Stimulated activated naive B cell treated with anti-CD40 and anti-IgM and Interleukin-4, amounts not matched to agents 10 μg/mL and 1 μg/mL and 100 μg/mL, for 72 hours (primary cell): ENCODE measurements around the gene RTCB.
"Not testable (repeated sequence)": the region's sequence is repeated elsewhere in the genome, so short reads cannot be mapped to it uniquely, and the experiment has no call there.

Source experiments
- ATAC-seq, 2 donors: fragments of 150-1000 bp; cut with Tn5 transposase; replicated peaks; 2 replicates each; pipeline ENCODE4 v1.10.0; 2021; ENCODE audit warnings: moderate library complexity in 1 of 2
- DNase-seq: peaks from one replicate; pipeline ENCODE4 v3.0.0; 2021
- H3K27ac Mint-ChIP-seq: one replicate; pipeline ENCODE4 v1.8.0; 2022; ENCODE audit warnings: mild to moderate bottlenecking, mixed read lengths
- H3K27me3 Mint-ChIP-seq, 2 donors: one replicate each; pipeline ENCODE4 v1.8.0; 2022; ENCODE audit warnings: mixed read lengths in 2 of 2
- H3K36me3 Mint-ChIP-seq, 2 donors: one replicate each; pipeline ENCODE4 v1.8.0; 2022; ENCODE audit warnings: mixed read lengths in 2 of 2, mild to moderate bottlenecking in 1 of 2
- H3K4me1 Mint-ChIP-seq, 2 donors: one replicate each; pipeline ENCODE4 v1.8.0; 2022; ENCODE audit warnings: mixed read lengths in 2 of 2, mild to moderate bottlenecking in 1 of 2
- H3K4me3 Mint-ChIP-seq, 2 donors: one replicate each; pipeline ENCODE4 v1.8.0; 2022; ENCODE audit warnings: mild to moderate bottlenecking in 2 of 2, mixed read lengths in 2 of 2, moderate library complexity in 1 of 2
- H3K9me3 Mint-ChIP-seq, 2 donors: one replicate each; pipeline ENCODE4 v1.8.0; 2022; ENCODE audit warnings: mixed read lengths in 2 of 2, mild to moderate bottlenecking in 1 of 2

RTCB gene

DNA sequence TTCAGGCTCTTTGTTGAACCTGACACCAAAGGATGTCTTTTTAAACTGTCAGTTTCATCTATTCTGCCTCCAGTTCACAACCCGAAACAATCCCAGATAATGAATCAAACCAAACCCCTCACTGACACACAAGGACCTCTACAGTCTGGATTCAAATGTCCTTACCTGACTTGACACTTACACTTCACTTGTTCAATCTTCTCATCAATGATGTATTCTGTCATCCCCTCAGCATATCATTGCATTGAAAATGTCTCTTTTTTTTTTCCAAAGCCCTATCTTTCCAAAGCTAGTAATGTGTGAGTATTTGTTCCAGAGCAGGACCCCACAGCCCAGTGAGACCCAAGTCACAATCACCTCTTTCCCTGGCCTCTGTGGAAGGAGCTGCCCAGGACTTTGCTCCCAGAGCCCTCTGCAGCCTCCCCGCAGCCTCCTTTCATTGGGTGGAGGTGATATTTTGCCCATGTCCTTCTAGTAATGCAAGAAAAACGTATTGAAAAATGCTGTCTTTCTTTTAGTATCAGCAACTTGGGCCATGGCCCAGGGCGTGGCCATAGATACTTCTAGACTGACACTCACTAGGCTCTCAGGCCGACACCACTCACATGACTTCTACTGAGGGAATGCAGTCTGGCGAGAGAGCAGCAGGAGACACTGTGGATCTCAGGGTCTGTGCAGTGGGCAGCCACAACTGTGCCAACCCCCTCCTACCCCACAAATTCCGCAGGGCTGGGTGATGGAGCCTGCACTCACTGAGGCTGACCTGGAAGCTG is 36.2 kb downstream of the RTCB start:
- Mint-ChIP-seq H3K36me3 (peaks cover 9 to 36% of the 10 kb centered on the region in 2 donors), H3K4me3 (no peak overlapping the region), H3K27me3 (no peaks in the 10 kb centered on the region), H3K9me3 (no peaks in the 10 kb centered on the region), H3K4me1 (no peaks in the 10 kb centered on the region), H3K27ac (no peak overlapping the region)
- no peak for ATAC-seq
- DNase-seq: no peak

- no peaks in the 10 kb centered on the region for H3K4me1 Mint-ChIP-seq
- no peak overlapping the region for H3K4me3 Mint-ChIP-seq
- ATAC-seq: no peak
- H3K36me3 Mint-ChIP-seq: peaks cover 0 to 23% of the 10 kb centered on the region in 2 donors
- no peak for DNase-seq
- peaks cover 8 to 13% of the 10 kb centered on the region in 2 donors for H3K27me3 Mint-ChIP-seq
- peak overlapping the region; percentile 28 for H3K27ac Mint-ChIP-seq
- H3K9me3 Mint-ChIP-seq: no peaks in the 10 kb centered on the region
Measured at GRCh38 chr22:32364210-32364609, 47.8 kb downstream of the RTCB start.

DNA sequence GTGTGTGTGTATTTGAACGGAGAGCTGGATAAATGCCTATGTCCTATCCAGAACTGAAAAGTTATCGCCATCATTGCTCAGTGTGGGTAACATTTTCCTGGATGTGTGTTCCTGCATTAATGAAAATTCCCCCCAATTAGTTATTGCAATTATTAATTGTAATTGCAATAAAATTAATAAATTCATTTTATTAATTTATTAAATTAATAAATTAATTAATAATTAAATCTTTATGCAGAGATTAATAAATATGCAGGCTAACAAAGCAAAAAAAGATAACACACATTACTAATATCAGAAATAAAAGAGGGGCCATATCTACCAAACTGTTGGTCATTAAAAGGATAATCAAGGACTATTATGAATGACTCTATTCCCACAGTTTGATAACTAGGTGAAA is 50.8 kb downstream of the RTCB start:
- no peaks in the 10 kb centered on the region for H3K4me1 Mint-ChIP-seq
- no peak overlapping the region for H3K27ac Mint-ChIP-seq
- peaks cover 4 to 22% of the 10 kb centered on the region in 2 donors for H3K27me3 Mint-ChIP-seq
- no peak for ATAC-seq
- no peaks in the 10 kb centered on the region for H3K9me3 Mint-ChIP-seq
- H3K36me3 Mint-ChIP-seq: peaks cover 0 to 14% of the 10 kb centered on the region in 2 donors
- DNase-seq: no peak
- no peak overlapping the region for H3K4me3 Mint-ChIP-seq

DNA sequence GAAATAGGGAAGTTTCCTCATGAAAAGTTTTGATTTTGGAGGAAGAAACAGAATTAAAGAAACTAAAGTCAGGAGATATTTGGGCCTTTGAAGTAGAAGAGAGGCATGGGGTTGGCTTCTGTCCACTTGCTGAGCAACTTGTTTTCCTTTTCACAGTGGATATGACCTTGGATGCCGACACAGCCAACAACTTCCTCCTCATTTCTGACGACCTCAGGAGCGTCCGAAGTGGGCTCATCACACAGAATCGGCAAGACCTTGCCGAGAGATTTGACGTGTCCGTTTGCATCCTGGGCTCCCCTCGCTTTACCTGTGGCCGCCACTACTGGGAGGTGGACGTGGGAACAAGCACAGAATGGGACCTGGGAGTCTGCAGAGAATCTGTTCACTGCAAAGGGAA is 52.0 kb downstream of the RTCB start:
- not testable (repeated sequence) for H3K27ac Mint-ChIP-seq, H3K9me3 Mint-ChIP-seq, H3K4me1 Mint-ChIP-seq, DNase-seq, H3K4me3 Mint-ChIP-seq, ATAC-seq
- peaks cover 4 to 21% of the 10 kb centered on the region in 2 donors for H3K27me3 Mint-ChIP-seq
- peaks cover 0 to 14% of the 10 kb centered on the region in 2 donors for H3K36me3 Mint-ChIP-seq

DNA sequence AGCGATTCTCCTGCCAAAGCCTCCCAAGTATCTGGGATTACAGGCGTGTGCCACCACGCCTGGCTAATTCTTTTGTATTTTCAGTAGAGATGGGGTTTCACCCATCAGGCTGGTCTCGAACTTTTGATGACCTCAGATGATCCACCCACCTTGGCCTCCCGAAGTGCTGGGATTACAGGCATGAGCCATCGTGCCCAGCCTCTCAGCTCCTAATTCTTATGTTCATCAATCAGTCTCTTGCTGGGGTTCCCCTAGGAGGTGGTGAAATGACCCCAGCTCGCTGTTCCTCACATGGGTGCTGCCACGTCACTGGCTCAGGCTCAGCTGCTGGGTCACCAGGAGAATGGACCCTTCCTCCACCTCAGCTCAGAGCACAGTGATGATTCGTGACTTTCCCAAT is 54.5 kb downstream of the RTCB start, which contains the start of gene RFPL3:
TSS of gene RFPL3 (plus strand) at position 301 of the 400 bp plus-strand sequence. CDS start 205 bp downstream, outside the sequence.
- H3K4me3 Mint-ChIP-seq, H3K9me3 Mint-ChIP-seq, DNase-seq, H3K4me1 Mint-ChIP-seq, ATAC-seq, H3K27ac Mint-ChIP-seq: not testable (repeated sequence)
- H3K36me3 Mint-ChIP-seq: peaks cover 0 to 10% of the 10 kb centered on the region in 2 donors
- H3K27me3 Mint-ChIP-seq: peaks cover 4 to 15% of the 10 kb centered on the region in 2 donors

GRCh38 chr22:32355760-32356159 is 56.3 kb downstream of the RTCB start:
- DNase-seq: no peak
- no peak for ATAC-seq
- H3K4me3 Mint-ChIP-seq: no peak overlapping the region

DNA sequence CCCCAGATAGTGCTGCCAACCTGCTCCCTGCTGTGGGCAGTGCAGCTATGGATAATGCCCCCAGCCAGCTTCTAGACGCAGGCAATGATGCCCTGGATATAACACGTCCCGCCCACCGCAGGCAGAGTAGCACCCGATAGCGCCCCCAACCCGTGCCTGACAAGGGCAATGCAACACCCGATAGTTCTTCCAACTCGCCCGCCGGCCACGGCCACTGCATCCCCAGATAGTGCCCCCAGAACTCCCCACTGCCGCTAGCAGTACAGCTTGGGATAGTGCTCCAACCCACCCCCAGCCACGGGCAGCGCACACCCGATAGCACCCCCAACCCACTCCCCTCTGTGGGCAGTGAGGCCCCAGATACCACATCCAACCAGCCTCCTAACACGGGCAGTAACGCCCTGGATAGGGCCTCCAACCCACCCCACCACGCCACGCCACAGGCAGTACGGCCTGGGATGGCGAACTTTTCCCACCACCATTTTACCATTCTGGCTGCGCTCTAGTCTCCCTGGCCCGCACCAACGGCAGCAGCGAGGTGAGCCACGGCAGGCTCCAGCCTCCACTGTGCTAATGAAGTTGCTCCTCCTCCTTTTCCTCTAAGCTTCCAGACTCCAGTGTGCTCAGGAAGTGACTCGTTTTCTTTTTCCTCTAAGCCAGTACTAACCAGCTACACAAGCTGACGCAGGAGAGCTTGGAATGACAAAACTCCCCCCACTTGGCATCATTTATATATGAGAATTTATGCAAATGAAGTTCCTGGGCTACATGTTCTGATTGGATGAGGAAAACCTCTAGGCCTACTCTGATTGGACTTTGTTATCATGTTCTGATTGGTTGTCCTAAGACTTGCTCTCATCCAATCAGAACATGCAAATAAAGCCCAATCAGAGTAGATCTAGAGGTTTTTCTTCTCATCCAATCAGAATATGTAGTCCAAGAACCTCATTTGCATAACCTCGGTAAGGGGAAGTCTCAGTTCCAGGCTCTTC is 57.4 kb downstream of the RTCB start:
- ATAC-seq: peak in 1 of 2 donors; percentile 31
- Mint-ChIP-seq H3K36me3 (peaks cover 0 to 3% of the 10 kb centered on the region in 2 donors), H3K9me3 (peaks cover 8 to 10% of the 10 kb centered on the region in 2 donors), H3K27ac (no peak overlapping the region), H3K4me3 (no peak overlapping the region), H3K27me3 (peaks cover 4 to 15% of the 10 kb centered on the region in 2 donors), H3K4me1 (no peaks in the 10 kb centered on the region)
- no peak for DNase-seq

More at GRCh38 chr22:32355760-32356159, 56.3 kb downstream of the RTCB start:
- Mint-ChIP-seq H3K4me1 (no peaks in the 10 kb centered on the region), H3K27me3 (peaks cover 4 to 15% of the 10 kb centered on the region in 2 donors), H3K9me3 (peaks cover 8 to 10% of the 10 kb centered on the region in 2 donors), H3K36me3 (peaks cover 0 to 10% of the 10 kb centered on the region in 2 donors), H3K27ac (no peak overlapping the region)

- Mint-ChIP-seq H3K4me3 (no peak overlapping the region), H3K27ac (no peak overlapping the region), H3K9me3 (peaks cover 8 to 10% of the 10 kb centered on the region in 2 donors), H3K4me1 (no peaks in the 10 kb centered on the region), H3K27me3 (peaks cover 4 to 15% of the 10 kb centered on the region in 2 donors), H3K36me3 (no peaks in the 10 kb centered on the region)
- no peak for DNase-seq
- no peak for ATAC-seq
Measured at GRCh38 chr22:32353840-32354239, 58.2 kb downstream of the RTCB start.

DNA sequence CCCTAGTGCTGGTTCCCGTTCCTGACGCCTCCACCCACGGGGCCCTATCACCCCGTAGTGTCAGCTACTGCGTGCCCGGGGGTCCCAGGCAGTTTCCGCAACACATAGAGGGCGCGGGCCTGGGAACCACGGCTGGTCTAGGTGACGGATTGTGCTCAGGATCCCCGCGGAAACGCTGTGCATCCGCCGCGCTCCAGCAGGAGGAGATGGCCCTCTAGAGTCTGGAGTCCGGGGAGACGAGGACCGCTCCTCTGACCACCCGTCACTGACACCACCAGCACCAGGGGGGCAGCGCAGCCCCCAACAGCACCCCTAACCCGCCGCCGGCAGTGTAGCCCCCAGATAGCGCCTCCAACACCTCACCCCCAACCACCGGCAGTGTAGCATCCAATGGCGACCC is 58.8 kb downstream of the RTCB start:
- ATAC-seq (no peak), DNase-seq (no peak)
- Mint-ChIP-seq H3K9me3 (peaks cover 8 to 10% of the 10 kb centered on the region in 2 donors), H3K4me3 (no peak overlapping the region), H3K27ac (no peak overlapping the region), H3K27me3 (peaks cover 4 to 15% of the 10 kb centered on the region in 2 donors), H3K36me3 (no peaks in the 10 kb centered on the region), H3K4me1 (no peaks in the 10 kb centered on the region)

DNA sequence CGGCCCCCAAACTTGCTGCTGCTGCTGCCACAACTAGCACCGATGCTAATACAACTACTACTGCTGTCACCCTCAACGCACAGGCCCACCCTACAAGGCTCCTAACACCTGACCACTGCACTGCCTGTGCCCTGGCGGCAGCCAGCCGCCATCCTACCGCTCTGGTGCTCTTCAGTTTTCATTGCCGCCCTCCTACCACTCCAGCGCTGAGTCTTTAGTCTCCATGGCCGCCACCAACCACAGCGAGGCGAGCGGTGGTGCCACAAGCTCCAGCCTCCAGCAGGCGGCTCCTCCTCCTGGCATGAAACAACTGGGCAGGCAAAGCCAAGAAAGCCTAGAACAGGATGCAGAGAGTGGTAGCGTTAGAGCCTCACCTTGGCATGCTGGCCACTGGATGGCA is 59.4 kb downstream of the RTCB start:
- Mint-ChIP-seq H3K36me3 (no peaks in the 10 kb centered on the region), H3K9me3 (peaks cover 8 to 10% of the 10 kb centered on the region in 2 donors), H3K4me1 (no peaks in the 10 kb centered on the region), H3K27ac (no peak overlapping the region), H3K4me3 (no peak overlapping the region), H3K27me3 (peaks cover 4 to 15% of the 10 kb centered on the region in 2 donors)
- no peak for DNase-seq
- no peak for ATAC-seq

DNA sequence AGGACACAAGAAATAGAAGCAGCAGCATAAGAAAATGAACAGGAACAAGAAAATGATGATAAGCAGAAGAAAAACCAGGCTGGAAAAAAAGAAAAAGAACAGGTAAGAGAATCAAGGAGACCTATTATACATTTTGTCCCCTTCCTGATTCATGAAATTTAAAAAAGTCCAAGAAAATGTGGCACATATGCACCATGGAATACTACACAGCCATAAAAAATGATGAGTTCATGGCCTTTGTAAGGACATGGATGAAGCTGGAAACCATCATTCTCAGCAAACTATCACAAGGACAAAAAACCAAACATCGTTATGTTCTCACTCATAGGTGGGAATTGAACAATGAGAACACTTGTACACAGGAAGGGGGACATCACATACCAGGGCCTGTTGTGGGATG is 60.2 kb downstream of the RTCB start:
- not testable (repeated sequence) for ATAC-seq, H3K4me1 Mint-ChIP-seq, H3K27me3 Mint-ChIP-seq, H3K4me3 Mint-ChIP-seq, H3K9me3 Mint-ChIP-seq, DNase-seq, H3K27ac Mint-ChIP-seq, H3K36me3 Mint-ChIP-seq

- H3K27me3 Mint-ChIP-seq: peaks cover 6 to 12% of the 10 kb centered on the region in 2 donors
- no peak overlapping the region for H3K4me3 Mint-ChIP-seq
- no peak for ATAC-seq
- H3K4me1 Mint-ChIP-seq: no peaks in the 10 kb centered on the region
- no peaks in the 10 kb centered on the region for H3K36me3 Mint-ChIP-seq
- peaks cover 4 to 6% of the 10 kb centered on the region in 2 donors for H3K9me3 Mint-ChIP-seq
- DNase-seq: no peak
- no peak overlapping the region for H3K27ac Mint-ChIP-seq
Measured at GRCh38 chr22:32348031-32348611, 63.9 kb downstream of the RTCB start.

DNA sequence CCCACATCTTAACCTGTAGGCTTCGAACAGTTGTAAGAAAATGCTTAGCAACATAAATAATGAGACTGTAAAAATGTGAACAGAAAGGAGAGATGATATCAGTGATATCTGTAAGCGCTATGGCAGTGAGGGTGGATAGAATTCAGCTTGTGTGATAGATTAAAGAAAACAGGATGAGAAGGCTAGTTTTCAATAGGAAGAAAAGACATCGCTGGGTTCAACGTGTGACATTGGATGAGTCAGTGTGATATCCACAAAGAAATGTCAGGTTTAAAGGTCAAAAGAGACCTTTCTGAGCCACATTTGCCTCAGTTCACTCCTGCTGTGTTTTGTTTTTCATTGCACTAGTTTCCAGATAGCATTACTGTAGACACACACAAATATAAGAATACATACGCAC is 68.1 kb downstream of the RTCB start:
- H3K36me3 Mint-ChIP-seq: no peaks in the 10 kb centered on the region
- H3K4me1 Mint-ChIP-seq: no peaks in the 10 kb centered on the region
- no peak overlapping the region for H3K27ac Mint-ChIP-seq
- peaks cover 29 to 36% of the 10 kb centered on the region in 2 donors for H3K27me3 Mint-ChIP-seq
- peaks cover 0 to 2% of the 10 kb centered on the region in 2 donors for H3K9me3 Mint-ChIP-seq
- no peak overlapping the region for H3K4me3 Mint-ChIP-seq
- no peak for DNase-seq
- ATAC-seq: no peak

GRCh38 chr22:32342977-32343376 is 69.1 kb downstream of the RTCB start:
- ATAC-seq: no peak
- DNase-seq: no peak
- Mint-ChIP-seq H3K36me3 (no peaks in the 10 kb centered on the region), H3K9me3 (peaks cover 0 to 2% of the 10 kb centered on the region in 2 donors), H3K27me3 (peaks cover 29 to 36% of the 10 kb centered on the region in 2 donors), H3K4me1 (no peaks in the 10 kb centered on the region), H3K4me3 (no peak overlapping the region), H3K27ac (no peak overlapping the region)
